Keratinocyte (primary cell): ENCODE data around the gene MLXIP. TPM values are rescaled to one million over a fixed set of nuclear protein-coding genes. Genes with fewer than 3 reads are reported as not detected.

ENCODE experiments used
- DNase-seq: peaks from one replicate; pipeline ENCODE4 v3.0.0-alpha.2; 2011; ENCODE audit warnings: low read depth, missing footprints, low spot score
- FAIRE-seq: peaks from 2 replicates; lab custom pipeline; 2011; peaks lifted over from hg19 to GRCh38; lab: Jason Lieb, UNC
- H2AFZ ChIP-seq: 2 replicates; pipeline ENCODE4 v1.6.0; 2012; ENCODE audit warnings: low read length, control low read depth, inconsistent platforms; ENCODE audit not compliant: control insufficient read depth
- H3K27ac ChIP-seq: 2 replicates; pipeline ENCODE4 v1.5.1; 2011; ENCODE audit warnings: low read length; ENCODE audit not compliant: control insufficient read depth, insufficient read depth
- H3K27me3 ChIP-seq: 3 replicates; pipeline ENCODE4 v1.6.0; 2011; ENCODE audit warnings: low read length; ENCODE audit not compliant: control insufficient read depth, insufficient read depth; ENCODE audit errors: extremely low read depth
- H3K36me3 ChIP-seq, 2 experiments: 2 replicates in 1 of 2; 3 replicates in 1 of 2; pipeline ENCODE4 v1.5.1; 2011; ENCODE audit warnings: low read length in 2 of 2, mild to moderate bottlenecking in 1 of 2; ENCODE audit not compliant: control insufficient read depth in 2 of 2, insufficient read depth in 2 of 2; ENCODE audit errors: extremely low read depth in 1 of 2
- H3K4me1 ChIP-seq: 3 replicates; pipeline ENCODE4 v1.5.1; 2011; ENCODE audit warnings: low read length; ENCODE audit not compliant: control insufficient read depth, insufficient read depth; ENCODE audit errors: extremely low read depth
- H3K4me2 ChIP-seq: 3 replicates; pipeline ENCODE4 v1.6.0; 2011; ENCODE audit warnings: low read depth, low read length; ENCODE audit not compliant: control insufficient read depth, insufficient read depth; ENCODE audit errors: extremely low read depth
- H3K4me3 ChIP-seq, 3 experiments: fragments of 200-600 bp in 1 of 3; sonication (generic) in 1 of 3; 2 replicates in 2 of 3; 3 replicates in 1 of 3; pipeline ENCODE4 v1.5.1; 2011 to 2016; ENCODE audit warnings: low read length in 3 of 3, mild to moderate bottlenecking in 3 of 3, control low read depth in 2 of 3, inconsistent platforms in 1 of 3, low read depth in 1 of 3, mixed read lengths in 1 of 3, mixed run types in 1 of 3, moderate library complexity in 1 of 3; ENCODE audit not compliant: control insufficient read depth in 2 of 3, insufficient read depth in 2 of 3; ENCODE audit errors: extremely low read depth in 1 of 3
- H3K79me2 ChIP-seq: 2 replicates; pipeline ENCODE4 v1.6.0; 2012; ENCODE audit warnings: low read length; ENCODE audit not compliant: control insufficient read depth, insufficient read depth
- H3K9ac ChIP-seq: 3 replicates; pipeline ENCODE4 v1.6.0; 2011; ENCODE audit warnings: low read length; ENCODE audit not compliant: control insufficient read depth, insufficient read depth; ENCODE audit errors: extremely low read depth
- H3K9me1 ChIP-seq: 3 replicates; pipeline ENCODE4 v1.6.0; 2011; ENCODE audit warnings: low read length; ENCODE audit not compliant: control insufficient read depth, insufficient read depth; ENCODE audit errors: extremely low read depth
- H3K9me3 ChIP-seq: 2 replicates; pipeline ENCODE4 v1.5.1; 2012; ENCODE audit warnings: low read depth, low read length; ENCODE audit not compliant: control insufficient read depth
- H4K20me1 ChIP-seq: 3 replicates; pipeline ENCODE4 v1.6.0; 2011; ENCODE audit warnings: low read length; ENCODE audit not compliant: control insufficient read depth, insufficient read depth; ENCODE audit errors: extremely low read depth
- EZH2 ChIP-seq: IDR thresholded peaks from one replicate; pipeline ENCODE4 v1.6.1; 2012; ENCODE audit warnings: inconsistent platforms, mild to moderate bottlenecking, low read length, moderate library complexity
- dilution Hi-C: fragments of 300-500 bp; cut with MboI; formaldehyde crosslinking; loops from one replicate; pipeline ENCODE4 v1.7.0; 2020; ENCODE audit warnings: low sequenced_read_pairs; ENCODE audit not compliant: extremely low pct_ligation_motif_present
- polyA plus RNA-seq, 5 experiments: library from polyadenylated mRNA; depleted of rRNA in 3 of 5; stranded (reverse) in 3 of 5; stranded (forward) in 1 of 5; unstranded in 1 of 5; fragments of >200 nt; gene quantifications; 1 replicate in 1 of 5; 2 replicates in 3 of 5; 3 replicates in 1 of 5; pipeline versions ENCODE4 v1.2.1 to v1.2.3, GENCODE V29; 2011 to 2012; ENCODE audit warnings: missing spikeins in 2 of 5, low read depth in 1 of 5, low replicate concordance in 1 of 5
- TF ChIP-seq, protein P1 (sequence below), 3 experiments: IDR thresholded peaks in 1 of 3; conservative IDR thresholded peaks in 1 of 3; optimal IDR thresholded peaks in 1 of 3; 2 replicates in 2 of 3; 3 replicates in 1 of 3; pipeline versions ENCODE3 to v1.5.1; 2011; ENCODE audit warnings: low read length in 3 of 3, mild to moderate bottlenecking in 3 of 3, moderate library complexity in 2 of 3, control low read depth in 1 of 3, inconsistent platforms in 1 of 3; ENCODE audit not compliant: insufficient read depth in 2 of 3; ENCODE audit errors: extremely low read depth in 1 of 3

Gene MLXIP
- polyA plus RNA-seq, 1 donor (not counting 4 experiments of a cell fraction or from before 2014, with no cell fraction given): 5.5 TPM

DNA sequence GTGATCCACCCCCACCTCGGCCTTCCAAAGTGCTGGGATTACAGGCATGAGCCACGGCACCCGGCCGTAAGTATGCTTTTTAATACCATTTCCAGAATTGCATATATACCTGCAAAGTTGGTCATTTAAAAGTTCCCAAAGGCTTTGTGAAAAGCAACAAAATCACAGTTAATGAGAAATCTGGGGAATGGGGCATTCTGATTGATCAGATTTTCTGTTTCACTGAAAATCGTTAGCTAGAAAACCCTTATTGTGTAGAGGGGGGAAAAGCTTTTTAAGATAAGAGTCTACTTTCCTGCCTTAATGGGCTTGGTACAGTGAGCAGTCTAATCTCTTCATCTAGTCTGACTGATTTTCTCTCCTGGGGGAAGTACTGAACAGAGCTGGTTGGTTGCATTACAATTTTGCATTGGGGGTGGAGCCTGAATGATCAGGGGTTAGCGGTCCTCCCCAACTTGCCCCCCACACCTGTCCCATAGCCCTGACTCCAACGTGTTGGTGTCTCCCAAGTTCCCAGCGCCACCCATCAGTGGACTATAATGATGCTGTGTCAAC lies 71.6 kb downstream of the MLXIP start:
- Histone ChIP-seq H3K79me2 (no peaks in the 10 kb centered on the region), H3K9me3 (no peaks in the 10 kb centered on the region), H3K27me3 (no peaks in the 10 kb centered on the region), H3K36me3 (no peaks in the 10 kb centered on the region), H2AFZ (no peak overlapping the region), H3K27ac (no peak overlapping the region), H3K9me1 (no peaks in the 10 kb centered on the region), H3K4me1 (no peaks in the 10 kb centered on the region), H3K9ac (no peak overlapping the region), H4K20me1 (no peaks in the 10 kb centered on the region), H3K4me3 (no peak overlapping the region), H3K4me2 (no peak overlapping the region)
- DNase-seq (no peak), FAIRE-seq (no peak)
- dilution Hi-C loops: no loop called here
- no peak for TF ChIP-seq EZH2
- TF ChIP-seq, protein P1, sequence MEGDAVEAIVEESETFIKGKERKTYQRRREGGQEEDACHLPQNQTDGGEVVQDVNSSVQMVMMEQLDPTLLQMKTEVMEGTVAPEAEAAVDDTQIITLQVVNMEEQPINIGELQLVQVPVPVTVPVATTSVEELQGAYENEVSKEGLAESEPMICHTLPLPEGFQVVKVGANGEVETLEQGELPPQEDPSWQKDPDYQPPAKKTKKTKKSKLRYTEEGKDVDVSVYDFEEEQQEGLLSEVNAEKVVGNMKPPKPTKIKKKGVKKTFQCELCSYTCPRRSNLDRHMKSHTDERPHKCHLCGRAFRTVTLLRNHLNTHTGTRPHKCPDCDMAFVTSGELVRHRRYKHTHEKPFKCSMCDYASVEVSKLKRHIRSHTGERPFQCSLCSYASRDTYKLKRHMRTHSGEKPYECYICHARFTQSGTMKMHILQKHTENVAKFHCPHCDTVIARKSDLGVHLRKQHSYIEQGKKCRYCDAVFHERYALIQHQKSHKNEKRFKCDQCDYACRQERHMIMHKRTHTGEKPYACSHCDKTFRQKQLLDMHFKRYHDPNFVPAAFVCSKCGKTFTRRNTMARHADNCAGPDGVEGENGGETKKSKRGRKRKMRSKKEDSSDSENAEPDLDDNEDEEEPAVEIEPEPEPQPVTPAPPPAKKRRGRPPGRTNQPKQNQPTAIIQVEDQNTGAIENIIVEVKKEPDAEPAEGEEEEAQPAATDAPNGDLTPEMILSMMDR (optimal IDR thresholded peaks at IDR 0.05 in 1 of 3, IDR thresholded peaks at IDR 0.05 in 1 of 3, conservative IDR thresholded peaks at IDR 0.05 in 1 of 3; ENCODE audit: extremely low read depth in 1 of 3, insufficient read depth in 2 of 3, low read length in 3 of 3): no peak

DNA sequence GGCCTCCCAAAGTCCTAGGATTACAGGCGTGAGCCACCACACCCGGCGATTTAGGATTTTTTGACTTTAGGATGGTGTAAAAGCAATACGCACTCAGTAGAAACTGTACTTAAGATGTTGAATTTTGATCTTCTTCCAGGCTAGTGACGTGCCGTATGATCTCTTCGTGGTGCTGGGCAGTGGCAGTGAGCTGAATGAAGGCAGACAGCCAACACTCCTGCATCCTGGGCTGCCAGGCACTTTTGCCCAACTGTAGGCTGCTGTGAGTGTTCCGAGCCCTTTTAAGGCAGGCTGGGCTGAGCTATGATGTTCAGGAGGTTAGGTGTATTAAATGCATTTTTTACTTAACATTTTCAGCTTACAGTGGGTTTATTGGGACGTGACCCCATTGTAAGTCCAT lies 74.2 kb downstream of the MLXIP start:
- H3K4me1 ChIP-seq: no peaks in the 10 kb centered on the region
- no peaks in the 10 kb centered on the region for H3K36me3 ChIP-seq
- TF ChIP-seq, protein P1 (optimal IDR thresholded peaks at IDR 0.05 in 1 of 3, IDR thresholded peaks at IDR 0.05 in 1 of 3, conservative IDR thresholded peaks at IDR 0.05 in 1 of 3; ENCODE audit: extremely low read depth in 1 of 3, insufficient read depth in 2 of 3, low read length in 3 of 3): no peak
- no peak for TF ChIP-seq EZH2
- DNase-seq (no peak), FAIRE-seq (no peak)
- H2AFZ ChIP-seq: no peak overlapping the region
- H3K4me3 ChIP-seq: no peak overlapping the region
- no peaks in the 10 kb centered on the region for H3K79me2 ChIP-seq
- no peak overlapping the region for H3K4me2 ChIP-seq
- no peaks in the 10 kb centered on the region for H4K20me1 ChIP-seq
- no peaks in the 10 kb centered on the region for H3K9me3 ChIP-seq
- no peak overlapping the region for H3K27ac ChIP-seq
- no peaks in the 10 kb centered on the region for H3K27me3 ChIP-seq
- no peaks in the 10 kb centered on the region for H3K9me1 ChIP-seq
- dilution Hi-C loops: no loop called here
- H3K9ac ChIP-seq: no peak overlapping the region
